ENCODE results near the gene CPN1.

DNA sequence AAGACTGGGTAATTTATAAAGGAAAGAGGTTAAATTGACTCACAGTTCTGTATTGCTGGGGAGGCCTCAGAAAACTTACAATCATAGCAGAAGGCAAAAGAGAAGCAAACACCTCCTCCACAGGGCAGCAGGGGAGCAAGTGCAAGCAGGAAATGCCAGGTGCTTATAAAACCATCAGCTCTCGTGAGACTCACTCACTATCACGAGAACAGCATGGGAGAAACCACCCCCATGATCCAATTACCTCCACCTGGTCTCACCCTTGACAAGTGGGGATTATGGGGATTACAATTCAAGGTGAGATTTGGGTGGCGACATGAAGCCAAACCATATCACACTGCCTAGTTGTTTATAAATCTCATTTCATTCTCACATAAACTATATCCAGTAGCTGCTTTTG lies 28.0 kb upstream of the CPN1 start:
- no peak for TF ChIP-seq EGR1 (IDR thresholded peaks at IDR 0.05; ENCODE audit: borderline replicate concordance, low read depth, low read length)
- TF ChIP-seq, protein P1, sequence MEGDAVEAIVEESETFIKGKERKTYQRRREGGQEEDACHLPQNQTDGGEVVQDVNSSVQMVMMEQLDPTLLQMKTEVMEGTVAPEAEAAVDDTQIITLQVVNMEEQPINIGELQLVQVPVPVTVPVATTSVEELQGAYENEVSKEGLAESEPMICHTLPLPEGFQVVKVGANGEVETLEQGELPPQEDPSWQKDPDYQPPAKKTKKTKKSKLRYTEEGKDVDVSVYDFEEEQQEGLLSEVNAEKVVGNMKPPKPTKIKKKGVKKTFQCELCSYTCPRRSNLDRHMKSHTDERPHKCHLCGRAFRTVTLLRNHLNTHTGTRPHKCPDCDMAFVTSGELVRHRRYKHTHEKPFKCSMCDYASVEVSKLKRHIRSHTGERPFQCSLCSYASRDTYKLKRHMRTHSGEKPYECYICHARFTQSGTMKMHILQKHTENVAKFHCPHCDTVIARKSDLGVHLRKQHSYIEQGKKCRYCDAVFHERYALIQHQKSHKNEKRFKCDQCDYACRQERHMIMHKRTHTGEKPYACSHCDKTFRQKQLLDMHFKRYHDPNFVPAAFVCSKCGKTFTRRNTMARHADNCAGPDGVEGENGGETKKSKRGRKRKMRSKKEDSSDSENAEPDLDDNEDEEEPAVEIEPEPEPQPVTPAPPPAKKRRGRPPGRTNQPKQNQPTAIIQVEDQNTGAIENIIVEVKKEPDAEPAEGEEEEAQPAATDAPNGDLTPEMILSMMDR (IDR thresholded peaks at IDR 0.05; ENCODE audit: control extremely low read depth in 1 of 3, insufficient read depth in 1 of 3, low read depth in 1 of 3, low read length in 3 of 3), result peak in 1 of 3 experiments; percentile 5; a peak in 1 of 4 replicates
- no peak for TF ChIP-seq KDM1A (IDR thresholded peaks at IDR 0.05; ENCODE audit: borderline replicate concordance, low read length)
- TF ChIP-seq SP2 (IDR thresholded peaks at IDR 0.05; ENCODE audit: low read length), result no peak
- TF ChIP-seq, protein P2, sequence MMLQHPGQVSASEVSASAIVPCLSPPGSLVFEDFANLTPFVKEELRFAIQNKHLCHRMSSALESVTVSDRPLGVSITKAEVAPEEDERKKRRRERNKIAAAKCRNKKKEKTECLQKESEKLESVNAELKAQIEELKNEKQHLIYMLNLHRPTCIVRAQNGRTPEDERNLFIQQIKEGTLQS (IDR thresholded peaks at IDR 0.05; ENCODE audit: insufficient read depth, low read depth, low read length), result no peak
- TF ChIP-seq TAF1 (IDR thresholded peaks at IDR 0.05; ENCODE audit: low read depth, low read length), result no peak
- TF ChIP-seq JUN (IDR thresholded peaks at IDR 0.05; ENCODE audit: low read depth, low read length), result no peak
- peak; percentile 48; the same call in 1 of the 2 replicates for TF ChIP-seq POLR2AphosphoS5 (IDR thresholded peaks at IDR 0.05; ENCODE audit: low read depth, low read length)
- peak; percentile 55; the same call in 1 of the 2 replicates for TF ChIP-seq TBP (IDR thresholded peaks at IDR 0.05; ENCODE audit: low read depth, low read length)
- TF ChIP-seq POLR2A (IDR thresholded peaks at IDR 0.05; ENCODE audit: control extremely low read depth in 1 of 2, low read depth in 2 of 2, low read length in 2 of 2), result peak; percentile 38 to 54; a peak in 2 of 3 replicates
- no peak for TF ChIP-seq ASH2L (IDR thresholded peaks at IDR 0.05; ENCODE audit: low read length)
- no peak for TF ChIP-seq CEBPB (IDR thresholded peaks at IDR 0.05; ENCODE audit: low read depth, low read length)
- no peak for TF ChIP-seq RXRA (IDR thresholded peaks at IDR 0.05; ENCODE audit: insufficient read depth, low read depth, low read length)
